ENCODE results near the gene STN1.

STN1 gene

GRCh38 chr10:103941801-103942200 is 23.8 kb upstream of the STN1 start:
- Histone ChIP-seq H3K27ac (no peak overlapping the region), H3K27me3 (ENCODE audit: insufficient read depth, low read depth, severe bottlenecking) (no peaks in the 10 kb centered on the region)
- DNase-seq: no peak

GRCh38 chr10:103939522-103939921 is 21.5 kb upstream of the STN1 start:
- no peak overlapping the region for H3K4me3 ChIP-seq (ENCODE audit: low read depth, low read length)
- no peak for DNase-seq
- no peak overlapping the region for H3K27ac ChIP-seq
- TF ChIP-seq CTCF (IDR thresholded peaks at IDR 0.05; ENCODE audit: low read depth, low read length): no peak
- no peaks in the 10 kb centered on the region for H3K27me3 ChIP-seq (ENCODE audit: insufficient read depth, low read depth, severe bottlenecking)
- H3K36me3 ChIP-seq: no peaks in the 10 kb centered on the region
- no peaks in the 10 kb centered on the region for H3K9me3 ChIP-seq (ENCODE audit: severe bottlenecking)

More at GRCh38 chr10:103941801-103942200, 23.8 kb upstream of the STN1 start:
- H3K9me3 ChIP-seq (ENCODE audit: severe bottlenecking): no peaks in the 10 kb centered on the region
- H3K4me3 ChIP-seq (ENCODE audit: low read depth, low read length): no peak overlapping the region
- no peak for TF ChIP-seq CTCF (IDR thresholded peaks at IDR 0.05; ENCODE audit: low read depth, low read length)
- no peaks in the 10 kb centered on the region for H3K36me3 ChIP-seq

GRCh38 chr10:103936022-103936421 is 18.0 kb upstream of the STN1 start:
- DNase-seq: no peak
- Histone ChIP-seq H3K9me3 (ENCODE audit: severe bottlenecking) (no peaks in the 10 kb centered on the region), H3K27me3 (ENCODE audit: insufficient read depth, low read depth, severe bottlenecking) (no peaks in the 10 kb centered on the region), H3K27ac (no peak overlapping the region), H3K4me3 (ENCODE audit: low read depth, low read length) (no peak overlapping the region), H3K36me3 (no peaks in the 10 kb centered on the region)
- TF ChIP-seq CTCF (IDR thresholded peaks at IDR 0.05; ENCODE audit: low read depth, low read length): no peak

GRCh38 chr10:103934308-103934707 is 16.3 kb upstream of the STN1 start:
- H3K36me3 ChIP-seq: no peaks in the 10 kb centered on the region
- H3K4me3 ChIP-seq (ENCODE audit: low read depth, low read length): no peak overlapping the region
- no peak for TF ChIP-seq CTCF (IDR thresholded peaks at IDR 0.05; ENCODE audit: low read depth, low read length)
- H3K27me3 ChIP-seq (ENCODE audit: insufficient read depth, low read depth, severe bottlenecking): no peaks in the 10 kb centered on the region
- DNase-seq: no peak
- H3K9me3 ChIP-seq (ENCODE audit: severe bottlenecking): no peaks in the 10 kb centered on the region
- no peak overlapping the region for H3K27ac ChIP-seq

- H3K4me3 ChIP-seq (ENCODE audit: low read depth, low read length): no peak overlapping the region
- H3K27ac ChIP-seq: no peak overlapping the region
- H3K27me3 ChIP-seq (ENCODE audit: insufficient read depth, low read depth, severe bottlenecking): no peaks in the 10 kb centered on the region
- no peak for TF ChIP-seq CTCF (IDR thresholded peaks at IDR 0.05; ENCODE audit: low read depth, low read length)
- no peaks in the 10 kb centered on the region for H3K9me3 ChIP-seq (ENCODE audit: severe bottlenecking)
- DNase-seq: no peak
- no peaks in the 10 kb centered on the region for H3K36me3 ChIP-seq
These were observed 15.7 kb upstream of the STN1 start for GRCh38 chr10:103933557-103934121.

- Histone ChIP-seq H3K4me3 (ENCODE audit: low read depth, low read length) (no peak overlapping the region), H3K9me3 (ENCODE audit: severe bottlenecking) (no peaks in the 10 kb centered on the region), H3K27me3 (ENCODE audit: insufficient read depth, low read depth, severe bottlenecking) (no peaks in the 10 kb centered on the region), H3K36me3 (no peaks in the 10 kb centered on the region), H3K27ac (no peak overlapping the region; the same call in 1 of the 2 replicates)
- peak; percentile 23 for DNase-seq
- TF ChIP-seq CTCF (IDR thresholded peaks at IDR 0.05; ENCODE audit: low read depth, low read length): no peak
These were observed 15.0 kb upstream of the STN1 start for GRCh38 chr10:103932971-103933370.
